Activated T-helper 17 cell treated with anti-CD3 and anti-CD28 coated beads, Interleukin-2, amount 50 U/mL, for 72 hours (primary cell): Measurements from ENCODE around the gene AP1G2. TPM values are rescaled to one million over a fixed set of nuclear protein-coding genes. Genes with fewer than 3 reads are reported as not detected.

Source experiments
- ATAC-seq: fragments of 150-1000 bp; cut with Tn5 transposase; replicated peaks from 2 replicates; pipeline ENCODE4 v1.10.0; 2021; ENCODE audit warnings: mild to moderate bottlenecking, moderate library complexity
- H3K27ac Mint-ChIP-seq: one replicate; pipeline ENCODE4 v1.8.0; 2022; ENCODE audit warnings: mixed read lengths
- H3K27me3 Mint-ChIP-seq: one replicate; pipeline ENCODE4 v1.8.0; 2022; ENCODE audit warnings: mixed read lengths
- H3K36me3 Mint-ChIP-seq: one replicate; pipeline ENCODE4 v1.8.0; 2022; ENCODE audit warnings: low read depth, mild to moderate bottlenecking, mixed read lengths
- H3K4me1 Mint-ChIP-seq: one replicate; pipeline ENCODE4 v1.8.0; 2022; ENCODE audit warnings: mixed read lengths
- H3K4me3 Mint-ChIP-seq: one replicate; pipeline ENCODE4 v1.8.0; 2022; ENCODE audit warnings: mild to moderate bottlenecking, mixed read lengths
- H3K9me3 Mint-ChIP-seq: one replicate; pipeline ENCODE4 v1.8.0; 2022; ENCODE audit warnings: mixed read lengths
- total RNA-seq, 2 donors: library from RNA; stranded (reverse); gene quantifications; one replicate each; pipeline ENCODE4 v1.2.3, GENCODE V29; 2022

Gene AP1G2
- total RNA-seq, 2 donors from 2014 or later = 199 to 312 TPM

DNA sequence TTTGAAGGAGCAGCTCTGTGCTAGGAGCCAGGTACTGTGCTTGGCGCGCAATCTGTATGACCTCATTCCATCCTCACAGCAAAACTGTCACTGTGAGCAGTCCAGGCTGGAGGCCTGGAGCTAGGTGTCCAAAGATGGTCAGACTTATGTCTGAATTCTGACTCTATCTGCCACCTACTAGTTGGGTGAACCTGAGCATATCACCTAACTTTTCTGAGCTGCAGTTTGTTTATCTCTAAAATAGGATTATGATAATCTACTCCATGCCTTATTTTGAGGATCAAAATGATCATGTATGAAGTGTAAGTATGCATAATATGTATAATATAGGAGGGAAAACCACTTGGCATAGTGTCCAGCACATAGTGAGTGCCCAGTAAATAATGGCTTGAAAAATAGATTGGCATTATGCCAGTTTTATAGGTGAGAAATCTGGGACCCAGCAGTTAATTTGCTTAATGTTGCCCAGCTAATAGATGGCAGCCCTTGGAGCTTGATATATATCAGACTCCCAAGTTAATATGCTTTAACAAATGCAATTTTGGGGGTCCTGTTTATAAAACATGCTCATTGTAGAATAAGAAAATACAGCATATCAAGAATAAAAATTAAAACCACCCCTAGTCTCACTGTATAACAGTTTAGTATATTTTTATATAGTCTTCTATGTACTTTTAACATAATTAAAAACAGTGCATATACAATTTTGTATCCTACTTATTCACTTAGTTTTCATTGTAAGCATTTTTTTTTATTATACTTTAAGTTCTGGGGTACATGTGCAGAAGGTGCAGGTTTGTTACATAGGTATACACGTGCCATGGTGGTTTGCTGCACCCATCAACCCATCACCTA lies 15.5 kb upstream of the AP1G2 start:
- Mint-ChIP-seq H3K4me3 (no peak overlapping the region), H3K4me1 (no peaks in the 10 kb centered on the region), H3K9me3 (no peaks in the 10 kb centered on the region), H3K27ac (no peak overlapping the region), H3K36me3 (no peaks in the 10 kb centered on the region), H3K27me3 (peaks cover 25% of the 10 kb centered on the region)
- ATAC-seq = no peak

GRCh38 chr14:23580948-23581281 lies 13.3 kb upstream of the AP1G2 start:
- Mint-ChIP-seq H3K27me3 (peaks cover 32% of the 10 kb centered on the region), H3K27ac (no peak overlapping the region), H3K4me3 (no peak overlapping the region), H3K9me3 (no peaks in the 10 kb centered on the region), H3K4me1 (peaks cover 6% of the 10 kb centered on the region), H3K36me3 (peaks cover 6% of the 10 kb centered on the region)
- no peak for ATAC-seq

DNA sequence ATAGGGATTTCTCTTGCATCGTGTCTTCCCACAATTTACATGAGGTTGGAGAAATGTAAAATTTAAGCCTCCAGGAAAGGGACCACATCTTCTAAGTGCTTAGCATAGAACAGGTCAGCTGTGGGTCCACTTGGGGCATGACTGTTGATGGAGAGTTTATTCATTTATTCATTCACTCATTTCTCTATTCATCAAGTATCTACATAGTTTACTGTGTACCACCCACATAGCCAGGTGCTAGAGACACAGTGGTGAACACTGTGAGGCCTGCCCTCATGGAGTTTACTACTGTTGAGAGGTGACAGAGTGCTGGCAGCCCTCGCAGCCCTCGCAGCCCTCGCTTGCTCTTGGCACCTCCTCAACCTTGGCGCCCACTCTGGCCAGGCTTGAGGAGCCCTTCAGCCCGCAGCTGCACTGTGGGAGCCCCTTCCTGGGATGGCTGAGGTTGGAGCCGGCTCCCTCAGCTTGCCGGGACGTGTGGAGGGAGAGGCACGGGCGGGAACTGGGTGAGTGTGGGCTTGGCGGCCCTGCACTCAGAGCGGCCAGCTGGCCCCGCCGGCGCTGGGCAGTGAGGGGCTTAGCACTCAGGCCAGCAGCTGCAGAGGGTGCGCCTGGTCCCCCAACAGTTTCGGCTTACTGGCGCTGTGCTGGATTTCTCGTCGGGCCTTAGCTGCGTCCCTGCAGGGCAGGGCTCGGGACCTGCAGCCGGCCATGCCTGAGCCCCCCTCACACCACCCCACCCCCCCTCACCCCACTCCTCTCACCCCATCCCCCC lies 12.7 kb upstream of the AP1G2 start:
- Mint-ChIP-seq H3K9me3 (no peaks in the 10 kb centered on the region), H3K27me3 (peaks cover 34% of the 10 kb centered on the region), H3K27ac (no peak overlapping the region), H3K4me3 (no peak overlapping the region), H3K4me1 (peaks cover 6% of the 10 kb centered on the region), H3K36me3 (peaks cover 6% of the 10 kb centered on the region)
- ATAC-seq = no peak

- H3K4me3 Mint-ChIP-seq = no peak overlapping the region
- H3K27ac Mint-ChIP-seq = no peak overlapping the region
- no peak for ATAC-seq
- peaks cover 6% of the 10 kb centered on the region for H3K36me3 Mint-ChIP-seq
- H3K27me3 Mint-ChIP-seq = peaks cover 36% of the 10 kb centered on the region
- no peaks in the 10 kb centered on the region for H3K9me3 Mint-ChIP-seq
- peaks cover 6% of the 10 kb centered on the region for H3K4me1 Mint-ChIP-seq
These were observed 12.1 kb upstream of the AP1G2 start for GRCh38 chr14:23579739-23580138.

DNA sequence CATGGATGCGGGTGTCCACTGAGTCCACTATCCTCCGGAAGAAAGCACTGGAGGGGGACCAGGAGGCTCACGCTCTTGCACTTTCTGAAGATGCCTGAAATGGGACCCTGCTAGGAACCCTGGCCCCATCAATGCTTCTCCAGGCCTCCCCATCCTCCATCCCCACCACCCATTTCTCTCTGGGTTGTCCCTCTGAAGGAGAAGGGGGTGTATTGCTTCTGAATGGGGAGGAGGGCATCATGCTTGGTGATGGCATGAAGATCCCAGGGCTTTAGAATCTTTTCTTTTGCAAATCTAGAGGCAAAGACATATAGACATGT lies 11.7 kb upstream of the AP1G2 start:
- Mint-ChIP-seq H3K9me3 (no peaks in the 10 kb centered on the region), H3K36me3 (peaks cover 6% of the 10 kb centered on the region), H3K4me1 (peaks cover 6% of the 10 kb centered on the region), H3K27ac (no peak overlapping the region), H3K27me3 (peaks cover 36% of the 10 kb centered on the region), H3K4me3 (no peak overlapping the region)
- ATAC-seq = no peak

- ATAC-seq = no peak
- Mint-ChIP-seq H3K4me1 (peaks cover 6% of the 10 kb centered on the region), H3K9me3 (no peaks in the 10 kb centered on the region), H3K36me3 (peaks cover 6% of the 10 kb centered on the region), H3K27ac (no peak within 1 kb of the TSS), H3K4me3 (no peak within 1 kb of the TSS), H3K27me3 (peaks cover 35% of the 10 kb centered on the region)
These were observed 11.1 kb upstream of the AP1G2 start, which contains the start of gene JPH4 for GRCh38 chr14:23578560-23579310. JPH4 (minus strand) TSS chr14:23578790; CDS start chr14:23577453, 1,337 bp downstream.

- Mint-ChIP-seq H3K27ac (no peak overlapping the region), H3K4me3 (no peak overlapping the region), H3K4me1 (peaks cover 6% of the 10 kb centered on the region), H3K9me3 (no peaks in the 10 kb centered on the region), H3K36me3 (peaks cover 6% of the 10 kb centered on the region), H3K27me3 (peaks cover 37% of the 10 kb centered on the region)
- no peak for ATAC-seq
These were observed 10.3 kb upstream of the AP1G2 start for GRCh38 chr14:23577710-23578392.

DNA sequence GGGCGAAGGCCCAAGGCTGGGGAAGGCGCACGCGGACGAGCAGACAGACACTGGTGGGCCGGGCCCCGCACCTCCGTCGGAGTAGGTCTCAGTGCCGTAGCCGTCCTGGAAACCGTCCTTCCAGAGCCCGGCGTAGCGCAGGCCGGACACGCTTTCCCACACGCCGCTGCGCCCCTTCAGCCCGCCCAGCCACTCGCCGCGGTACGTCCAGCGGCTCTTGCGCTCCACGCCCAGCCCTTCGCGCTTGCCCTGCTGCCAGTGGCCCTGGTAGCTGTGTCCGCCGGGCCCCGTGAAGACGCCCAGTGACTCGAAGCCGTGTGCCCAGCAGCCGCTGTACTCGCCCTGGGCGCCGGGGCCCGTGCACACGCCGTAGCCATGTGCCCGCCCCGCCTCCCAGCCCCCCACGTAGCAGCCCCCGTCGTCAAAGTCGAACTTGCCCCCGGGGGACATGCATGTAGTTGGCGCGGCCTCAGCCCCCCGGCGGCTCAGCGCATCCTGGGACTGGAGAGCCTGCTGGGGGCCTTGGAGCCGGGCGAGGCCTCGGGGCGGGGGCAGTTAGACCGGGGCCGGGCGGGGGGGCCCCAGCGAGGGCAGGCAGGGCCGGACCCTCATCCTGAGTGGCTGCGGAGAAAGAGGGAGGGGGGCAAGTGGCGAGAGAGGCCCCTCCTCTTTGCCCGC lies 9.6 kb upstream of the AP1G2 start:
- Mint-ChIP-seq H3K27ac (no peak overlapping the region), H3K36me3 (peaks cover 6% of the 10 kb centered on the region), H3K4me3 (peak overlapping the region; percentile 63), H3K9me3 (no peaks in the 10 kb centered on the region), H3K4me1 (peaks cover 8% of the 10 kb centered on the region), H3K27me3 (peaks cover 39% of the 10 kb centered on the region)
- ATAC-seq = no peak

- Mint-ChIP-seq H3K4me3 (no peak overlapping the region), H3K27me3 (peaks cover 27% of the 10 kb centered on the region), H3K9me3 (no peaks in the 10 kb centered on the region), H3K27ac (no peak overlapping the region), H3K4me1 (peaks cover 20% of the 10 kb centered on the region), H3K36me3 (peaks cover 6% of the 10 kb centered on the region)
- ATAC-seq = no peak
These were observed 5.9 kb upstream of the AP1G2 start for GRCh38 chr14:23573384-23574015.

GRCh38 chr14:23572836-23573235 lies 5.2 kb upstream of the AP1G2 start:
- Mint-ChIP-seq H3K27ac (peak overlapping the region; percentile 9), H3K4me3 (no peak overlapping the region), H3K9me3 (no peaks in the 10 kb centered on the region), H3K4me1 (peaks cover 22% of the 10 kb centered on the region), H3K27me3 (peaks cover 23% of the 10 kb centered on the region), H3K36me3 (peaks cover 6% of the 10 kb centered on the region)
- no peak for ATAC-seq

GRCh38 chr14:23572524-23572828 lies 4.9 kb upstream of the AP1G2 start:
- Mint-ChIP-seq H3K9me3 (no peaks in the 10 kb centered on the region), H3K36me3 (peaks cover 10% of the 10 kb centered on the region), H3K27ac (peak overlapping the region; percentile 9), H3K4me1 (peaks cover 25% of the 10 kb centered on the region), H3K4me3 (no peak overlapping the region), H3K27me3 (peaks cover 23% of the 10 kb centered on the region)
- no peak for ATAC-seq

DNA sequence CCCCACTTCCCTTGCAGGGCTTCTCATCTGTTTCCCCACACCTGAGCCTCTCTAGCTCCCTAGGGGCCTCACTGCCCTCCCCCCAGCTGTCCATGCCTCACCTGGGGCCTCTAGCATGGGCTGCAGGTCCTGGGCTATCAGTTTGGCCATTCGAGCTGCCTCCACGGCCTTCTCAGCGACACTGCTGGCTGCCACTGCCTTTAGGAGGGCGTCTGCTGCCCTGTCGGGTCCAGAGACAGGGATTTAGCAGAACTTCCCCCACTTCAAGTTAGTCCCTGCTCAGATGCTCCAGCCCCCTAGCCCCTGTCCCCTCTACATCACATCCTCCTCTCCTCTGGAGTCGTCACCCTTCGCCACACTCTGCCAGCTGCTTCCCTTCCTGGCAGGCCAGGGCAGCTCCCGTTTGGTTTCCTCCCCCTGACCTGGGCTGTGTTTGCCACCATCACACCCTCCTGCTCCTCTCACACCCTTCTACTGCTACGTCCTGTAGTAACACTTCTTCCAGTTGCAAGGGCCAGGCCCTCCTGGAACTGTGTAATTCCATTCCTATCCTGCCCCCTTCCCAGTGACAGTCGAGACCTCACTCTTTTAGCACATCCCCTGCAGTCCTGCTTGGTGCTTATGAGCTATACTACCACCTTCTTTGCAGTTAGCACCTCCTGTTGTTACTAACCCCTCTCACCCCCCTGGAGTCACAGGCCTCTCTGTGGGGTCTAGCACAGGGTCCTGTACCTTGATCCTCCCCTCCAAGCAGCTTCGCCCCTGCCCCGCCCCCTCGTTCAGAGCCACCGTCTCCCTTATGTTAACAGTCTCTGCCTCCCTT lies 4.3 kb upstream of the AP1G2 start:
- Mint-ChIP-seq H3K27ac (peak overlapping the region; percentile 46), H3K36me3 (peaks cover 15% of the 10 kb centered on the region), H3K4me1 (peaks cover 25% of the 10 kb centered on the region), H3K9me3 (no peaks in the 10 kb centered on the region), H3K27me3 (peaks cover 23% of the 10 kb centered on the region), H3K4me3 (no peak overlapping the region)
- no peak for ATAC-seq
